HEK293T (cell line): ENCODE measurements around the gene PRR33.

Experiments used
- CTCF ChIA-PET: fragments of 350-600 bp; formaldehyde crosslinking; extraction: SDS; loops from one replicate; lab custom pipeline; 2021; ENCODE audit warnings: antibody characterized with exemption, inconsistent platforms; lab: Yijun Ruan, JAX
- POLR2A ChIA-PET: fragments of 350-600 bp; formaldehyde crosslinking; extraction: SDS; loops from one replicate; lab custom pipeline; 2020; ENCODE audit warnings: antibody characterized with exemption, inconsistent platforms; lab: Yijun Ruan, JAX
- DNase-seq: peaks from one replicate; pipeline ENCODE4 v3.0.0; 2012; ENCODE audit warnings: mixed read lengths; ENCODE audit errors: extremely low spot score
- ARNT ChIP-seq: fragments of 450-650 bp; IDR thresholded peaks from 2 replicates; pipeline ENCODE4 v1.6.1; 2017; ENCODE audit warnings: mild to moderate bottlenecking
- BHLHE40 ChIP-seq: fragments of 450-650 bp; IDR thresholded peaks from 2 replicates; pipeline ENCODE4 v1.6.1; 2016; ENCODE audit warnings: mild to moderate bottlenecking, moderate library complexity, borderline replicate concordance
- CTBP1 ChIP-seq: fragments of 450-650 bp; IDR thresholded peaks from 2 replicates; pipeline ENCODE4 v1.6.1; 2016; ENCODE audit warnings: borderline replicate concordance
- ELF4 ChIP-seq: fragments of 450-650 bp; IDR thresholded peaks from 2 replicates; pipeline ENCODE4 v1.6.1; 2017; ENCODE audit warnings: antibody characterized with exemption
- FOXA1 ChIP-seq: fragments of 450-650 bp; IDR thresholded peaks from 2 replicates; pipeline ENCODE4 v1.6.1; 2016; ENCODE audit warnings: mild to moderate bottlenecking
- FOXK2 ChIP-seq: fragments of 450-650 bp; IDR thresholded peaks from 2 replicates; pipeline ENCODE4 v1.6.1; 2016; ENCODE audit warnings: mild to moderate bottlenecking
- FOXM1 ChIP-seq: fragments of 450-650 bp; IDR thresholded peaks from 2 replicates; pipeline ENCODE4 v1.6.1; 2017; ENCODE audit warnings: mild to moderate bottlenecking, borderline replicate concordance
- HDGF ChIP-seq: fragments of 450-650 bp; IDR thresholded peaks from 2 replicates; pipeline ENCODE4 v1.6.1; 2017; ENCODE audit warnings: antibody characterized with exemption, borderline replicate concordance
- L3MBTL2 ChIP-seq: fragments of 450-650 bp; conservative IDR thresholded peaks from 2 replicates; pipeline ENCODE4 v1.6.1; 2016; ENCODE audit warnings: mild to moderate bottlenecking
- LEF1 ChIP-seq: fragments of 450-650 bp; IDR thresholded peaks from 2 replicates; pipeline ENCODE4 v1.6.1; 2017; ENCODE audit warnings: mild to moderate bottlenecking, borderline replicate concordance
- NFRKB ChIP-seq: fragments of 450-650 bp; IDR thresholded peaks from 2 replicates; pipeline ENCODE4 v1.6.1; 2016; ENCODE audit warnings: mild to moderate bottlenecking, moderate library complexity
- PKNOX1 ChIP-seq: fragments of 450-650 bp; IDR thresholded peaks from 2 replicates; pipeline ENCODE4 v1.6.1; 2016
- SP1 ChIP-seq: fragments of 450-650 bp; IDR thresholded peaks from 2 replicates; pipeline ENCODE4 v1.6.1; 2017
- SUZ12 ChIP-seq: fragments of 450-650 bp; IDR thresholded peaks from 2 replicates; pipeline ENCODE4 v1.6.1; 2016; ENCODE audit warnings: mild to moderate bottlenecking
- TARDBP ChIP-seq: fragments of 450-650 bp; IDR thresholded peaks from 2 replicates; pipeline ENCODE4 v1.6.1; 2016
- ZNF384 ChIP-seq: fragments of 450-650 bp; IDR thresholded peaks from 2 replicates; pipeline ENCODE4 v1.6.1; 2016

The PRR33 gene

GRCh38 chr11:1933416-1934334, 42.0 kb upstream of the PRR33 start:
- no peak for DNase-seq
- ChIA-PET POLR2A (no interaction called here), CTCF (no interaction called here)
- TF ChIP-seq L3MBTL2: no peak
- TF ChIP-seq TARDBP: no peak
- TF ChIP-seq HDGF: no peak
- TF ChIP-seq FOXA1: no peak
- TF ChIP-seq ZNF384: no peak
- TF ChIP-seq LEF1: no peak
- no peak for TF ChIP-seq ELF4
- no peak for TF ChIP-seq PKNOX1
- no peak for TF ChIP-seq FOXM1
- TF ChIP-seq SUZ12: no peak
- no peak for TF ChIP-seq ARNT
- no peak for TF ChIP-seq BHLHE40
- TF ChIP-seq FOXK2: no peak
- no peak for TF ChIP-seq SP1
- TF ChIP-seq CTBP1: no peak
- TF ChIP-seq NFRKB: no peak

GRCh38 chr11:1932681-1933080, 41.0 kb upstream of the PRR33 start:
- no peak for DNase-seq
- TF ChIP-seq L3MBTL2 (no peak), NFRKB (no peak), FOXK2 (no peak), SUZ12 (no peak), FOXM1 (no peak), SP1 (no peak), ZNF384 (no peak), BHLHE40 (no peak), PKNOX1 (no peak), FOXA1 (no peak), CTBP1 (no peak), HDGF (no peak), TARDBP (no peak), ARNT (no peak), ELF4 (no peak), LEF1 (no peak)
- ChIA-PET POLR2A (no interaction called here), CTCF (no interaction called here)

- ChIA-PET POLR2A (no interaction called here), CTCF (no interaction called here)
- DNase-seq: no peak
- no peak for TF ChIP-seq FOXA1
- no peak for TF ChIP-seq PKNOX1
- TF ChIP-seq FOXK2: no peak
- no peak for TF ChIP-seq ARNT
- TF ChIP-seq SUZ12: no peak
- no peak for TF ChIP-seq BHLHE40
- no peak for TF ChIP-seq TARDBP
- no peak for TF ChIP-seq LEF1
- no peak for TF ChIP-seq NFRKB
- no peak for TF ChIP-seq L3MBTL2
- TF ChIP-seq ELF4: no peak
- no peak for TF ChIP-seq ZNF384
- no peak for TF ChIP-seq FOXM1
- TF ChIP-seq SP1: no peak
- no peak for TF ChIP-seq CTBP1
- no peak for TF ChIP-seq HDGF
These were observed 40.4 kb upstream of the PRR33 start for GRCh38 chr11:1932105-1932480.

GRCh38 chr11:1931341-1932104, 39.8 kb upstream of the PRR33 start:
- TF ChIP-seq FOXK2: no peak
- no peak for TF ChIP-seq HDGF
- no peak for TF ChIP-seq CTBP1
- no peak for TF ChIP-seq L3MBTL2
- TF ChIP-seq BHLHE40: no peak
- no peak for TF ChIP-seq NFRKB
- no peak for TF ChIP-seq TARDBP
- CTCF ChIA-PET: no interaction called here
- no peak for DNase-seq
- POLR2A ChIA-PET: no interaction called here

- TF ChIP-seq HDGF: no peak
- no peak for TF ChIP-seq PKNOX1
- no peak for TF ChIP-seq NFRKB
- TF ChIP-seq ARNT: no peak
- CTCF ChIA-PET: no interaction called here
- POLR2A ChIA-PET: no interaction called here
- no peak for DNase-seq
These were observed 38.8 kb upstream of the PRR33 start for GRCh38 chr11:1930462-1930830.
